HEK293 (cell line): Measurements from ENCODE around the gene ARFGEF2.

Experiments used
- CTCF ChIA-PET: fragments of 350-600 bp; formaldehyde crosslinking; extraction: SDS; loops from one replicate; lab custom pipeline; 2021; ENCODE audit warnings: antibody characterized with exemption; lab: Yijun Ruan, JAX
- POLR2A ChIA-PET: fragments of 300-600 bp; formaldehyde crosslinking; extraction: SDS; loops from one replicate; lab custom pipeline; 2020; ENCODE audit warnings: antibody characterized with exemption, inconsistent platforms; lab: Yijun Ruan, JAX
- H3K27ac ChIP-seq: fragments of 200-500 bp; sonication (Bioruptor generic); 2 replicates; pipeline ENCODE4 v1.5.1; 2014; ENCODE audit warnings: low read depth, low read length, control low read depth, inconsistent platforms; ENCODE audit errors: extremely low read depth
- H3K36me3 ChIP-seq, 2 experiments: fragments of 200-500 bp in 1 of 2; sonication (Bioruptor generic) in 1 of 2; 1 replicate in 1 of 2; 2 replicates in 1 of 2; pipeline ENCODE4 v1.5.1; 2014 to 2017; ENCODE audit warnings: inconsistent platforms in 2 of 2, low read length in 2 of 2; ENCODE audit not compliant: control insufficient read depth in 2 of 2, insufficient read depth in 1 of 2
- H3K4me1 ChIP-seq: fragments of 200-500 bp; sonication (Bioruptor generic); 2 replicates; pipeline ENCODE4 v1.5.1; 2014; ENCODE audit warnings: mild to moderate bottlenecking, low read length, inconsistent platforms; ENCODE audit not compliant: control insufficient read depth, insufficient read depth
- H3K4me3 ChIP-seq: 2 replicates; pipeline ENCODE4 v1.5.1; 2011; ENCODE audit warnings: low read depth, mild to moderate bottlenecking, control low read depth, low read length, moderate library complexity
- H3K9me3 ChIP-seq: fragments of 200-500 bp; sonication (Bioruptor generic); 2 replicates; pipeline ENCODE4 v1.5.1; 2014; ENCODE audit warnings: low read depth, low read length, inconsistent platforms; ENCODE audit not compliant: control insufficient read depth, insufficient read depth
- BCL11A ChIP-seq: fragments of 450-650 bp; formaldehyde crosslinking; IDR thresholded peaks from 2 replicates; pipeline ENCODE4 v1.5.1; 2016; ENCODE audit warnings: low read depth, missing biosample characterization, missing genetic modification characterization
- FEZF1 ChIP-seq: fragments of 450-650 bp; formaldehyde crosslinking; IDR thresholded peaks from 2 replicates; pipeline ENCODE4 v1.5.1; 2016; ENCODE audit warnings: missing biosample characterization, missing genetic modification characterization
- KLF9 ChIP-seq: fragments of 450-650 bp; formaldehyde crosslinking; IDR thresholded peaks from 2 replicates; pipeline ENCODE4 v1.5.1; 2016; ENCODE audit warnings: missing biosample characterization, missing genetic modification characterization, low read depth
- MYNN ChIP-seq: fragments of 450-650 bp; formaldehyde crosslinking; IDR thresholded peaks from 2 replicates; pipeline ENCODE4 v1.5.1; 2016; ENCODE audit warnings: missing biosample characterization, missing genetic modification characterization, borderline replicate concordance
- PRDM2 ChIP-seq: fragments of 450-650 bp; formaldehyde crosslinking; IDR thresholded peaks from 2 replicates; pipeline ENCODE4 v1.5.1; 2016; ENCODE audit warnings: missing biosample characterization, missing genetic modification characterization, borderline replicate concordance
- ZBTB20 ChIP-seq: fragments of 450-650 bp; formaldehyde crosslinking; IDR thresholded peaks from 2 replicates; pipeline ENCODE4 v1.5.1; 2016; ENCODE audit warnings: missing biosample characterization, missing genetic modification characterization
- ZBTB6 ChIP-seq: fragments of 450-650 bp; formaldehyde crosslinking; IDR thresholded peaks from 2 replicates; pipeline ENCODE4 v1.5.1; 2017; ENCODE audit warnings: missing biosample characterization, missing genetic modification characterization
- ZNF112 ChIP-seq: fragments of 450-650 bp; formaldehyde crosslinking; IDR thresholded peaks from 2 replicates; pipeline ENCODE4 v1.5.0; 2017; ENCODE audit warnings: missing biosample characterization, missing genetic modification characterization
- ZNF23 ChIP-seq: fragments of 450-650 bp; formaldehyde crosslinking; IDR thresholded peaks from 2 replicates; pipeline ENCODE4 v1.5.1; 2016; ENCODE audit warnings: missing biosample characterization, missing genetic modification characterization, borderline replicate concordance
- ZNF302 ChIP-seq: fragments of 450-650 bp; formaldehyde crosslinking; IDR thresholded peaks from 2 replicates; pipeline ENCODE4 v1.5.1; 2016; ENCODE audit warnings: missing biosample characterization, missing genetic modification characterization, low read depth
- ZNF350 ChIP-seq: fragments of 450-650 bp; formaldehyde crosslinking; IDR thresholded peaks from 2 replicates; pipeline ENCODE4 v1.5.0; 2017; ENCODE audit warnings: missing biosample characterization, mild to moderate bottlenecking, missing genetic modification characterization
- ZNF366 ChIP-seq: fragments of 450-650 bp; formaldehyde crosslinking; conservative IDR thresholded peaks from 2 replicates; pipeline ENCODE4 v1.5.1; 2016; ENCODE audit warnings: missing biosample characterization, missing genetic modification characterization
- ZNF571 ChIP-seq: fragments of 450-650 bp; formaldehyde crosslinking; IDR thresholded peaks from 2 replicates; pipeline ENCODE4 v1.5.0; 2017; ENCODE audit warnings: missing biosample characterization, missing genetic modification characterization
- ZNF677 ChIP-seq: fragments of 450-650 bp; IDR thresholded peaks from 2 replicates; pipeline ENCODE4 v1.5.0; 2018; ENCODE audit warnings: missing biosample characterization, mild to moderate bottlenecking, missing genetic modification characterization, moderate library complexity
- ZNF704 ChIP-seq: fragments of 450-650 bp; formaldehyde crosslinking; IDR thresholded peaks from 2 replicates; pipeline ENCODE4 v1.5.1; 2016; ENCODE audit warnings: missing biosample characterization, missing genetic modification characterization
- ZNF843 ChIP-seq: fragments of 450-650 bp; formaldehyde crosslinking; IDR thresholded peaks from 2 replicates; pipeline ENCODE4 v1.5.1; 2016; ENCODE audit warnings: missing biosample characterization, missing genetic modification characterization
- TF ChIP-seq, protein P1 (sequence below): fragments of 450-650 bp; formaldehyde crosslinking; IDR thresholded peaks from 2 replicates; pipeline ENCODE4 v1.5.1; 2016; ENCODE audit warnings: missing biosample characterization, missing genetic modification characterization
- TF ChIP-seq, protein P2 (sequence below): fragments of 450-650 bp; formaldehyde crosslinking; IDR thresholded peaks from 2 replicates; pipeline ENCODE4 v1.5.1; 2016; ENCODE audit warnings: missing biosample characterization, missing genetic modification characterization

The ARFGEF2 gene

GRCh38 chr20:48948612-48949011 is 27.1 kb downstream of the ARFGEF2 start:
- TF ChIP-seq ZNF23 = no peak
- no peak for TF ChIP-seq ZNF350 (tag by site-specific recombination)
- TF ChIP-seq PRDM2 (tag by site-specific recombination) = no peak
- TF ChIP-seq MYNN = no peak
- CTCF ChIA-PET = interaction anchor here (0.6 kb wide), 2 partner anchors 44 to 593 kb away, joined by 3 to 4 read pairs; no protein-coding TSS in a partner anchor
- Histone ChIP-seq H3K4me3 (no peak overlapping the region), H3K36me3 (peaks cover 8 to 65% of the 10 kb centered on the region in 2 experiments; a peak in 2 of 3 replicates), H3K9me3 (no peaks in the 10 kb centered on the region), H3K27ac (no peak overlapping the region), H3K4me1 (no peaks in the 10 kb centered on the region; the same call in 1 of the 2 replicates)
- POLR2A ChIA-PET = no interaction called here

GRCh38 chr20:48949304-48950170 is 28.0 kb downstream of the ARFGEF2 start:
- no peak overlapping the region for H3K4me3 ChIP-seq
- no peaks in the 10 kb centered on the region for H3K9me3 ChIP-seq
- no peak overlapping the region for H3K27ac ChIP-seq
- H3K36me3 ChIP-seq = peaks cover 8 to 66% of the 10 kb centered on the region in 2 experiments; a peak in 2 of 3 replicates
- ChIA-PET POLR2A (interaction anchor here (0.9 kb wide), 1 partner anchor 28 kb away, joined by 3 read pairs; no protein-coding TSS in a partner anchor), CTCF (interaction anchor here (0.6 to 0.8 kb wide), 4 partner anchors 87 to 592 kb away, joined by 3 to 4 read pairs (median 3); no protein-coding TSS in a partner anchor)
- no peaks in the 10 kb centered on the region; the same call in 1 of the 2 replicates for H3K4me1 ChIP-seq
- TF ChIP-seq FEZF1 (tag by site-specific recombination) (no peak), ZBTB20 (peak; percentile 73), ZNF366 (tag by site-specific recombination) (no peak), BCL11A (tag by site-specific recombination) (no peak), MYNN (no peak)

GRCh38 chr20:48951041-48951440 is 29.5 kb downstream of the ARFGEF2 start:
- Histone ChIP-seq H3K4me3 (no peak overlapping the region), H3K9me3 (no peaks in the 10 kb centered on the region), H3K36me3 (peaks cover 8 to 74% of the 10 kb centered on the region in 2 experiments; a peak in 2 of 3 replicates), H3K27ac (no peak overlapping the region), H3K4me1 (no peaks in the 10 kb centered on the region)
- POLR2A ChIA-PET = no interaction called here
- CTCF ChIA-PET = interaction anchor here (0.7 kb wide), 1 partner anchor 463 kb away, joined by 4 read pairs; no protein-coding TSS in a partner anchor
- no peak for TF ChIP-seq KLF9 (tag by site-specific recombination)
- no peak for TF ChIP-seq ZNF843 (tag by site-specific recombination)
- TF ChIP-seq, protein P1, sequence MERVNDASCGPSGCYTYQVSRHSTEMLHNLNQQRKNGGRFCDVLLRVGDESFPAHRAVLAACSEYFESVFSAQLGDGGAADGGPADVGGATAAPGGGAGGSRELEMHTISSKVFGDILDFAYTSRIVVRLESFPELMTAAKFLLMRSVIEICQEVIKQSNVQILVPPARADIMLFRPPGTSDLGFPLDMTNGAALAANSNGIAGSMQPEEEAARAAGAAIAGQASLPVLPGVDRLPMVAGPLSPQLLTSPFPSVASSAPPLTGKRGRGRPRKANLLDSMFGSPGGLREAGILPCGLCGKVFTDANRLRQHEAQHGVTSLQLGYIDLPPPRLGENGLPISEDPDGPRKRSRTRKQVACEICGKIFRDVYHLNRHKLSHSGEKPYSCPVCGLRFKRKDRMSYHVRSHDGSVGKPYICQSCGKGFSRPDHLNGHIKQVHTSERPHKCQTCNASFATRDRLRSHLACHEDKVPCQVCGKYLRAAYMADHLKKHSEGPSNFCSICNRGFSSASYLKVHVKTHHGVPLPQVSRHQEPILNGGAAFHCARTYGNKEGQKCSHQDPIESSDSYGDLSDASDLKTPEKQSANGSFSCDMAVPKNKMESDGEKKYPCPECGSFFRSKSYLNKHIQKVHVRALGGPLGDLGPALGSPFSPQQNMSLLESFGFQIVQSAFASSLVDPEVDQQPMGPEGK (tag by site-specific recombination) = no peak
- TF ChIP-seq ZNF302 (tag by site-specific recombination) = no peak
- no peak for TF ChIP-seq ZBTB6 (tag by site-specific recombination)
- no peak for TF ChIP-seq ZNF704 (tag by site-specific recombination)
- TF ChIP-seq ZNF677 (tag by site-specific recombination) = no peak
- TF ChIP-seq ZNF571 = no peak
- TF ChIP-seq, protein P2, sequence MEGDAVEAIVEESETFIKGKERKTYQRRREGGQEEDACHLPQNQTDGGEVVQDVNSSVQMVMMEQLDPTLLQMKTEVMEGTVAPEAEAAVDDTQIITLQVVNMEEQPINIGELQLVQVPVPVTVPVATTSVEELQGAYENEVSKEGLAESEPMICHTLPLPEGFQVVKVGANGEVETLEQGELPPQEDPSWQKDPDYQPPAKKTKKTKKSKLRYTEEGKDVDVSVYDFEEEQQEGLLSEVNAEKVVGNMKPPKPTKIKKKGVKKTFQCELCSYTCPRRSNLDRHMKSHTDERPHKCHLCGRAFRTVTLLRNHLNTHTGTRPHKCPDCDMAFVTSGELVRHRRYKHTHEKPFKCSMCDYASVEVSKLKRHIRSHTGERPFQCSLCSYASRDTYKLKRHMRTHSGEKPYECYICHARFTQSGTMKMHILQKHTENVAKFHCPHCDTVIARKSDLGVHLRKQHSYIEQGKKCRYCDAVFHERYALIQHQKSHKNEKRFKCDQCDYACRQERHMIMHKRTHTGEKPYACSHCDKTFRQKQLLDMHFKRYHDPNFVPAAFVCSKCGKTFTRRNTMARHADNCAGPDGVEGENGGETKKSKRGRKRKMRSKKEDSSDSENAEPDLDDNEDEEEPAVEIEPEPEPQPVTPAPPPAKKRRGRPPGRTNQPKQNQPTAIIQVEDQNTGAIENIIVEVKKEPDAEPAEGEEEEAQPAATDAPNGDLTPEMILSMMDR = no peak
- TF ChIP-seq ZNF112 (tag by site-specific recombination) = no peak
